Large intestine (tissue), 3 donors: Measurements from ENCODE around the gene MYO15A. TPM values are rescaled to one million over a fixed set of nuclear protein-coding genes. Genes with fewer than 3 reads are reported as not detected.
A peak's percentile ranks its signal among the peaks of the same experiment; 100 is the strongest.

Source experiments
- DNase-seq, 2 donors: peaks; one replicate each; pipeline versions ENCODE4 v3.0.0 to v3.0.0-alpha.2; 2013
- H3K27ac ChIP-seq: one replicate; pipeline ENCODE4 v1.5.1; 2013; ENCODE audit warnings: low read length
- H3K27me3 ChIP-seq: 2 replicates; pipeline ENCODE4 v1.6.1; 2013; ENCODE audit warnings: low read length; ENCODE audit not compliant: control insufficient read depth, insufficient read depth
- H3K36me3 ChIP-seq: 2 replicates; pipeline ENCODE4 v1.6.1; 2013; ENCODE audit warnings: low read length; ENCODE audit not compliant: control insufficient read depth, insufficient read depth
- H3K4me1 ChIP-seq: one replicate; pipeline ENCODE4 v1.6.1; 2013; ENCODE audit warnings: low read length; ENCODE audit not compliant: control insufficient read depth, insufficient read depth
- H3K4me3 ChIP-seq: one replicate; pipeline ENCODE4 v1.5.1; 2013; ENCODE audit warnings: low read length
- H3K9me3 ChIP-seq: one replicate; pipeline ENCODE4 v1.6.1; 2013; ENCODE audit warnings: mild to moderate bottlenecking, low read depth, low read length, moderate library complexity; ENCODE audit not compliant: control insufficient read depth
- WGBS: methylation state at CpG from one replicate; pipeline ENCODE4 v1.1.5; 2013; ENCODE audit warnings: low lambda C conversion rate; ENCODE audit not compliant: insufficient coverage; 5-methylcytosine and 5-hydroxymethylcytosine counted together
- polyA plus RNA-seq: library from polyadenylated mRNA; unstranded; fragments of 120-200 nt; gene quantifications from one replicate; pipeline ENCODE4 v1.2.1, GENCODE V29; 2013

MYO15A gene
- polyA plus RNA-seq, 1 donor, result 2.0 TPM

DNA sequence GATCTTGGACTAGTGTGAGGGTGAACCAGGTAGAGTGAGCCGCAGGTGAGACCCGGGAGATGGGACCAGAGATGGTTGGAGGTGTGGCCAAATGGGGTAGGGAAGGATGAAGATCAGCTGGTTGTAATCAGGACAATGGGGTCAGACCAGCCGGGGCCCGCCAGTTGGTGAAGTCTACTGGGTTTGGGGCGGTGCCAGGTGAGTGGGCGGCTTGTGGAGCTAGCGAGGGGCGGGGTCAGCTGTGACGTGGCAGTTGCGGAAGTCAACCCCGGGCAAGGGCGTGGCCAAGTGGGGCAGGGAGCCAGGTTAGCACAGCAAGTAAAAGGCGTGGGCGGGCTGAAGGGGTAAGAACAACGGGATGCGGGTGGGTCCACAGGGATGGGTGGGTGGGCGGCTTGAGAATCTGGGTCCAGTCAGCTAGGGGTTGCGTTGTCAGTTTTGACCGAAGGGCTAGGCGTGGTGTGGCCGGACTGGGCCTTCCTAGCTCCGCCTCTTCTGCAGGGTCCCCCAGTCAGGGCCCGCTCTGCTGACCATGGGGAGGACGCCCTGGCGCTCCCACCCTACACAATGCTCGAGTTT, 49.6 kb downstream of the MYO15A start:
- H3K27ac ChIP-seq, result no peak overlapping the region
- H3K36me3 ChIP-seq, result no peaks in the 10 kb centered on the region
- peak; percentile 94 for DNase-seq
- no CpG with 5 or more reads among the region's 26 CpGs for WGBS
- H3K4me1 ChIP-seq, result peaks cover 17% of the 10 kb centered on the region
- no peaks in the 10 kb centered on the region for H3K27me3 ChIP-seq
- peak overlapping the region; percentile 60 for H3K4me3 ChIP-seq
- no peaks in the 10 kb centered on the region for H3K9me3 ChIP-seq

DNA sequence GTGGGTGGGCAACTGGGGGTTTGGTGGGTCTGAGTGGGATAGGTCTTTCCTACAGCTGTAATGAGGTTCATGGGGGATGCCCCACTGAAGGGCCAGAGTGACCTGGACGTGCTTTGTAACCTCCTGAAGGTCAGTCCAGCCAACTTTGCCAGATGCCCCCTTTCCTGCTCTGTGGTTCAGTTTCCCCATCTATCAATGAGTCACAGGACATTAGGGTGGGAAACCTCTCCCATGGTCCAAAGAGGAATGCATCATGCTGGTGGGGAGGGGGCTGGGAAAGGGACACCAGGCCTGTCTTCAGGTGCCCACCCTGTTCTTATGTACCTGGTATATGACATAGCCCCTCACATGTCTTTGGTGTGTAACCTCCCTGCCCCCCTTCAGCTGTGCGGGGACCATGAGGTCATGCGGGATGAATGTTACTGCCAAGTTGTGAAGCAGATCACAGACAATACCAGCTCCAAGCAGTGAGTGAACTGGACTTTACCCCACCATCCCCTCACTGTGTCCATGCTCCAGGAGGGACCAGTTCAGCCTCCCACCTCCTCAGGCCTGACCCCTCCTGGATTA, 51.1 kb downstream of the MYO15A start:
- Histone ChIP-seq H3K27ac (no peak overlapping the region), H3K36me3 (no peaks in the 10 kb centered on the region), H3K4me3 (no peak overlapping the region), H3K27me3 (no peaks in the 10 kb centered on the region), H3K9me3 (no peaks in the 10 kb centered on the region), H3K4me1 (peaks cover 27% of the 10 kb centered on the region)
- peak in 1 of 2 donors; percentile 60 for DNase-seq
- WGBS, result no CpG with 5 or more reads among the region's 3 CpGs

DNA sequence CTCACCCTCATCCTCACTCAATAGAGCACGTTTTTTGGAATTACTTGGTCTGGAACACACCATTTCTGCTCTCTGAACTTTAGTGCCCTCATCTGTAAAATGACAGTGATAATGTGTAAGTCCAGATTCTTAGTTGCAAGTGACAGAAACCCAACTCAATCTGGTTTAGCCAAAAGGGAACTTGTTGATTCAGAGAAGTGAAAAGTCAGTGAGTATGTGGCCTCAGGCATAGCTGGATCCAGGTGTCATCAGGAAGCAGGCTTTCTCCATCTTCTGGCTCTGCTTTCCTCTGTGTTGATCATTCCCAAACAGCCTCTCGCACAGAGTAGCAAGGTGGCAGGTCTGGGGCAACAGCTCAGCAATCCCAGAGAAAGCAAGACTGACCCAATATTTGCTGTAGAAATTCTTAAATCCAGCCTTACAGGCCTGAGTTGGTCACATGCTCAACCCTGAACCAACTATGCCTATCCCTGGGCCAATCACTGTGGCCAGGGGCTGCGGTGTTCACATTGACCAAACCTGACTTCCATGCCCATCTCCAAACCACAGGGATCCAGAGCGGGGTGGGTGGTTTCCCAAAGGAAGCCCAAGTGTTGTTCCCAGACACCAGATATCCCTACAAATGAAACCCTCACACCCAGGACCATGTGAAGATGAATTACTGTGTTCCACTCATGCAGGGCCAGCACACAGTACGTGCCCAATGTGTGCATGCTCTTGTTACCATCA, 51.7 kb downstream of the MYO15A start:
- H3K36me3 ChIP-seq, result no peaks in the 10 kb centered on the region
- H3K27ac ChIP-seq, result no peak overlapping the region
- 80% methylated on average over 1 of the region's 5 CpGs for WGBS
- no peak overlapping the region for H3K4me3 ChIP-seq
- DNase-seq, result no peak
- H3K4me1 ChIP-seq, result peaks cover 27% of the 10 kb centered on the region
- H3K9me3 ChIP-seq, result no peaks in the 10 kb centered on the region
- no peaks in the 10 kb centered on the region for H3K27me3 ChIP-seq

DNA sequence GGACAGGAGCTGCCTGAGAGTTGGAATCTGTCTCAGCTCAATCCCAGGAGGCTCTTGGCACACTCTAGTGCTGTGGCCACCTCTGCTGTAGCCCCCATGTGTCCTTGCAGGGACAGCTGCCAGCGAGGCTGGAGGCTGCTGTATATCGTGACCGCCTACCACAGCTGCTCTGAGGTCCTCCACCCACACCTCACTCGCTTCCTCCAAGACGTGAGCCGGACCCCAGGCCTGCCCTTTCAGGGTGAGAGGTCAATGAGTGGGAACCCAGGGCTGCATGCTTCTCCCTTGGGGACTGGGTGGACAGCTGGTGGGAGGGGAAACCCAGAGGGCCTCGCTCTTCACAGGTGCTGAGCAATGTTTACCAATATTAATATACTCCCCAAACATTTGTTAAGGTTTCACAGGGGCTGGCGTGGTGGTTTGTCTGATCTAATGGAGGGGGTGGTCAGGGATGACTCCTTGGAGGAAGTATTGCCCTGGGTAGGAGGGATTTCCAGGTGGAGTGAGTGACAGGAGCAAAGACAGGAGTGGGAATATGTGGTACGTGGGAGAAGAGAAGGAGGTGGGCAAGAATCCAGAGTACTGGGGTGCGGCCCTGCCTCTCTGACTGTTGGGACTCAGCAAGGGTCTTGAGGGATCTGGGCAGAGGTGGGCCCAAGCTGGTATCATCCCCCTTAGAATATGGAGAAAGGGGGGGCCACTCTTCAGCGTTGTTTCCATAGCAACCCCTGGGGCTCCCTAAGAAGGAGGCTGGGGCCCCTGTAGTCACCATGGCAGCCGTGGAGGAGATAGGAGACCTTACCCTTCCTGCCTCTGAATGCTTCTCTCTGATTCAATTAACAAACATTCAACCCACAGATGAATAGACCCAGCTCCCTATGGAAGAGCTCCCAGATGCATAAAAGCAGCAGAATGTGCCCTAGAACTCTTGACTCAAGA, 52.9 kb downstream of the MYO15A start:
- DNase-seq, result no peak
- Histone ChIP-seq H3K27ac (no peak overlapping the region), H3K4me1 (peaks cover 27% of the 10 kb centered on the region), H3K36me3 (no peaks in the 10 kb centered on the region), H3K4me3 (no peak overlapping the region), H3K27me3 (no peaks in the 10 kb centered on the region), H3K9me3 (no peaks in the 10 kb centered on the region)
- WGBS, result no CpG with 5 or more reads among the region's 12 CpGs

DNA sequence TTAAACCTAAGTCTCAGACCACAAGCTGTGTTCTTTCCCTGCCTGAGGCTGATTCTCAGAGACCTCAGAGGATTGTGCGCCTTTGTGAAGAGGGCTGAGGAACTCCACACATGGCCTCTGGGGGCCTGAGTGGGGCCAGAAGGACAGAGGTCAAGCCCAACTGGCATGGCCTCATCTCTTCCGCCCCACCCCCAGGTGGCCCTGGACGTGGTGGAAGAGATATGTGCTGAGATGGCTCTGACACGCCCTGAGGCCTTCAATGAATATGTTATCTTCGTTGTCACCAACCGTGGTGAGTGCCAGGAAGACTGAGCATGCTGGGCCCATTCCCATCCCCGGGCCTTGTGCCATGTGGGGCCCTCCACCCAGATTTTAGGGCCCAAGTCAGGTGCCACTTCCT, 55.0 kb downstream of the MYO15A start:
- H3K27me3 ChIP-seq, result no peaks in the 10 kb centered on the region
- H3K27ac ChIP-seq, result peak overlapping the region; percentile 41
- peak; percentile 70 to 81 for DNase-seq
- WGBS, result no CpG with 5 or more reads among the region's 7 CpGs
- no peaks in the 10 kb centered on the region for H3K36me3 ChIP-seq
- peaks cover 3% of the 10 kb centered on the region for H3K9me3 ChIP-seq
- H3K4me1 ChIP-seq, result peaks cover 24% of the 10 kb centered on the region
- H3K4me3 ChIP-seq, result no peak overlapping the region

DNA sequence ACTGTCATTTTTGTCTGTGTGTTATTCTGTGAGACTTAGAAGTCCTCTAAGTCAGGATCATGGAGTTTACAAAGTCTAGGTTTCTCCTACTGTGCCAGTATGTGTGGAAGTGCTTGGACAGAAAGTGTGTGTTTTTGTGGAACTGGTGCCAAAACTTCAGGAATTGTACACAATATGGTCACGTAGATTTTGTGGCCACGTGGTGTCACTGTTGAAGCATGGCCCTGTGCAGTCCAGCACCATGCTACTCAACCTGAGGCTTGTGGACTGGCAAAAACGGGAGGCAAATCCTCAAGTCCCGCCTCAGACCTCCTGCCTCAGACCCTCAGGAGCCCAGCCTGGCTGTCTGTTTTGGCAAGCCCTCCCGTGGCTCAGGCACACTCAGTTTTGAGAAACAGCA, 58.3 kb downstream of the MYO15A start:
- no peaks in the 10 kb centered on the region for H3K36me3 ChIP-seq
- no CpG with 5 or more reads among the region's 5 CpGs for WGBS
- H3K4me3 ChIP-seq, result no peak overlapping the region
- H3K4me1 ChIP-seq, result peaks cover 15% of the 10 kb centered on the region
- DNase-seq, result no peak
- H3K27ac ChIP-seq, result no peak overlapping the region
- H3K27me3 ChIP-seq, result no peaks in the 10 kb centered on the region
- H3K9me3 ChIP-seq, result peaks cover 3% of the 10 kb centered on the region

DNA sequence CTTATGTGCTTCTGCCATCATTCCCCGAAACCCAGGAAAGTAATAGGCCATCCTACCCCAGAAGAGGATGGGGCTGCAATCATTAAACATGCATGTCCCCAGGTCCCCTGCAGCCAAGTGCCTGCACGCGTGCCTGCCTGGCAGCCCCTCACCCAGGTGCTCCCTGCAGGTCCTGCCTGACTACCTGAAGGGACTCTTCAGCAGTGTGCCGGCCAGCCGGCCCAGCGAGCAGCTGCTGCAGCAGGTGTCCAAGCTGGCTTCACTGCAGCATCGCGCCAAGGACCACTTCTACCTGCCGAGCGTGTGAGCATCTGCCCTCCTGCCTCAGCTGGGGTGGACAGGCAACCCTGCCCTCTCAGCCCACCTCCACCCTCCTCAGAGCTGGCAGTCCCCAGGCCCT, 58.9 kb downstream of the MYO15A start:
- no peaks in the 10 kb centered on the region for H3K36me3 ChIP-seq
- H3K27me3 ChIP-seq, result no peaks in the 10 kb centered on the region
- H3K27ac ChIP-seq, result no peak overlapping the region
- H3K9me3 ChIP-seq, result peaks cover 3% of the 10 kb centered on the region
- no peak for DNase-seq
- H3K4me1 ChIP-seq, result peaks cover 15% of the 10 kb centered on the region
- no peak overlapping the region for H3K4me3 ChIP-seq
- WGBS, result no CpG with 5 or more reads among the region's 10 CpGs

DNA sequence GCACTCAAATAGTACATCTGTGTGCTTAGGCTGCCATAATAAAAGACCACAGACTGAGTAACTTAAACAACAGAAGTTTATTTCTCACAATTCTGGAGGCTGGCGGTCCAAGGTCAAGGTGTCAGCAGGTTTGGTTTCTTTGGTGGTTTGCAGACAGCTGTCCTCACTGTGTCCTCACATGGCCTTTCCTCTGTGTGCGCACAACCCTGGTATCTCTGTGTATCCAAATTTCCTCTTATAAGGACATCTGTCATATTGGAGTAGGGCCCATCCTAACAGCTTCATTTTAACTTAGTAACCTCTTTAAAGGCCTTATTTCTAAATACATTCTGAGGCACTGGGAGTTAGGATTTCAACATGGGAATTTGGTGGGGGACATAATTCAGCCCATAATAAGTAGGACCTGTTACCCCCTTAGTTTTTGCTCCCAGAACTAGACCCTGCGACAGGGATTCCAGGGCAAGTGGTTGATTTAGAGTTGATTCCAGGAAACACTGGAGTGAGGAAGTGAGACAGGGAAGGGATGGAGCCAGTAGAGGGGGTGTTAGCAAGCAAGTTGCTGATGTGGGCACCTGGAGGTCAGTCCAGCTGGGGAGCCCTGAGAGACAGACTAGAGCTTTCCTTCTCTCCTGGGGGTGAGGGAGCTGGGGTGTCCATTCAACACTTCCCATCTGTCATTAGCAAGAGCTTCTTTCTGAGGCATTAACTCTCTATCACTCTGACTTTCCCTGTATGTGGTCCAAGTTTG, 64.1 kb downstream of the MYO15A start:
- DNase-seq, result no peak
- H3K4me3 ChIP-seq, result no peak overlapping the region
- H3K4me1 ChIP-seq, result no peaks in the 10 kb centered on the region
- H3K27me3 ChIP-seq, result no peaks in the 10 kb centered on the region
- no peaks in the 10 kb centered on the region for H3K36me3 ChIP-seq
- no peaks in the 10 kb centered on the region for H3K9me3 ChIP-seq
- no peak overlapping the region for H3K27ac ChIP-seq
- 100% methylated on average over 1 of the region's 3 CpGs for WGBS

DNA sequence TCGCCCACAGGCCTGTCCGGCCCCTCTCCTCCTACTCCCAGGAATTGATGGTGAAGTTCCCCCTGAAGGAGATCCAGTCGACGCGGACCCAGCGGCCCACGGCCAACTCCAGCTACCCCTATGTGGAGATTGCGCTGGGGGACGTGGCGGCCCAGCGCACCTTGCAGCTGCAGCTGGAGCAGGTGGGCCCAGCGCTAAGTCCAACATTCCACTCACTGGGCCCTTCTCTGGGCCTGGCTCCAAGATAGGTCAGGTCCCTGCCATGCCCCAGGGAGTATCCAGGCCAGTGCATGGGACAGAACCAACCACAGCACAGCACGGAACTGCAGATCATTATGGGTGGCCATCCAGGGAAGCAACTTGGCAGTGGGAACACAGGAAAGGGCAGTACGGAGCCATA, 65.2 kb downstream of the MYO15A start:
- WGBS, result 80% methylated on average over 1 of the region's 14 CpGs
- no peak for DNase-seq
- Histone ChIP-seq H3K4me3 (no peak overlapping the region), H3K4me1 (peaks cover 3% of the 10 kb centered on the region), H3K36me3 (no peaks in the 10 kb centered on the region), H3K9me3 (no peaks in the 10 kb centered on the region), H3K27me3 (no peaks in the 10 kb centered on the region), H3K27ac (no peak overlapping the region)

DNA sequence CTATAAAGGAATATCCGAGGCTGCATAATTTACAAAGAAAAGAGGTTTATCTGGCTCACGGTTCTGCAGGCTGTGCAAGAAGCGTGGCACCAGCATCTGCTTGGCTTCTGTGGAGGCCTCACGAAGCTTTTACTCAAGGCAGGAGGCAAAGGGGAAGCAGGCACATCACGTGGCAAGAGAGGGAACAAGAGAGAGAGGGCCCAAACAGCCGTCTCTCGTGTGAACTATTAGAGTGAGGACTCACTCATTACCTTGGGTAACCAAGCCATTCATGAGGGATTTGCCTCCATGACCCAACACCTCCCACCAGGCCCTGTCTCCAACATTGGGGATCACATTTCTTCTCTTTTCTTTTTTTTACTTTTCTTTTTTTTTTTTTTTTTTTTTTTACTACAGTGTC, 67.6 kb downstream of the MYO15A start:
- Histone ChIP-seq H3K27ac (no peak overlapping the region), H3K9me3 (no peaks in the 10 kb centered on the region), H3K27me3 (no peaks in the 10 kb centered on the region), H3K4me3 (no peak overlapping the region), H3K36me3 (no peaks in the 10 kb centered on the region), H3K4me1 (peaks cover 10% of the 10 kb centered on the region)
- DNase-seq, result no peak
- WGBS, result no CpG with 5 or more reads among the region's 7 CpGs
